ENCODE results near the gene ITPA.

DNA sequence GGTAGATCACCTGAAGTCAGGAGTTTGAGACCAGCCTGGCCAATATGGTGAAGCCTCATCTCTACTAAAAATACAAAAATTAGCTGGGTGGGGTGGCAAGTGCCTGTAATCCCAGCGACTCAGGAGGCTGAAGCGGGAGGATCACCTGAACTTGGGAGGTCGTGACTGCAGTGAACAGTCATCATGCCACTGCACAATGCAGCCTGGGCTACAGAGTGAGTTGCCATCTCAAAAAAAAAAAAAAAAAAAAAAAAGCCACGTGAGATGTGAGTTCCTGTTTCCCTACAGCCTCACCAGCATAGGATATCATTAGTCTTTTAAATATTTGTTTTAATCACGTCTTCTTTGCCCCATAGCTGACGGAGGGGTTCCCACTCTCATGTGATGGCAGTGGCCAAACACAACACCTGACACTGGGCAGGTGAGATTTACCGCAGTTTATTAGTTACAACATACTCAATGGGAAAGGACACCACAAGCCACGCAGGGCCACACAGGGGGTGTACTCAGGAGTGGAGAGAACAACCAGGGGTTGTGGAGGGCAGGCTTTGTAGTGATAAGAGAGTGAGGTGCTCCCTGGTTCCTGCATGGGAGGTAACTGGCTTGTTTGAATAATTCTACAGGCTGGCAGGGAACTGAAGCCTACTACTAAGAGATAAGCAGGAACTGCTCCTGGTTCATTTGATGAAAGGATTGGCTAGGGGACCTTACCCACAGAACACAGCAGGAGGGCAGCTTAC is 31.4 kb upstream of the ITPA start:
- no peak for TF ChIP-seq PBX3 (CRISPR knock-in tag; IDR thresholded peaks at IDR 0.05; ENCODE audit: borderline replicate concordance)
- TF ChIP-seq STAT6 (CRISPR knock-in tag; IDR thresholded peaks at IDR 0.05; ENCODE audit: borderline replicate concordance), result no peak
- no peak for TF ChIP-seq JUND (CRISPR knock-in tag; IDR thresholded peaks at IDR 0.05)
- TF ChIP-seq ATF1 (CRISPR knock-in tag; IDR thresholded peaks at IDR 0.05), result no peak

Data from HepG2 (cell line).